Activated CD8-positive, alpha-beta memory T cell treated with anti-CD3 and anti-CD28 coated beads for 24 hours (primary cell): Measurements from ENCODE around the gene UCK1.
"Not testable (repeated sequence)": the region's sequence is repeated elsewhere in the genome, so short reads cannot be mapped to it uniquely, and the experiment has no call there.

Experiments used
- DNase-seq: peaks from one replicate; pipeline ENCODE4 v3.0.0-alpha.2; 2020

UCK1 gene

DNA sequence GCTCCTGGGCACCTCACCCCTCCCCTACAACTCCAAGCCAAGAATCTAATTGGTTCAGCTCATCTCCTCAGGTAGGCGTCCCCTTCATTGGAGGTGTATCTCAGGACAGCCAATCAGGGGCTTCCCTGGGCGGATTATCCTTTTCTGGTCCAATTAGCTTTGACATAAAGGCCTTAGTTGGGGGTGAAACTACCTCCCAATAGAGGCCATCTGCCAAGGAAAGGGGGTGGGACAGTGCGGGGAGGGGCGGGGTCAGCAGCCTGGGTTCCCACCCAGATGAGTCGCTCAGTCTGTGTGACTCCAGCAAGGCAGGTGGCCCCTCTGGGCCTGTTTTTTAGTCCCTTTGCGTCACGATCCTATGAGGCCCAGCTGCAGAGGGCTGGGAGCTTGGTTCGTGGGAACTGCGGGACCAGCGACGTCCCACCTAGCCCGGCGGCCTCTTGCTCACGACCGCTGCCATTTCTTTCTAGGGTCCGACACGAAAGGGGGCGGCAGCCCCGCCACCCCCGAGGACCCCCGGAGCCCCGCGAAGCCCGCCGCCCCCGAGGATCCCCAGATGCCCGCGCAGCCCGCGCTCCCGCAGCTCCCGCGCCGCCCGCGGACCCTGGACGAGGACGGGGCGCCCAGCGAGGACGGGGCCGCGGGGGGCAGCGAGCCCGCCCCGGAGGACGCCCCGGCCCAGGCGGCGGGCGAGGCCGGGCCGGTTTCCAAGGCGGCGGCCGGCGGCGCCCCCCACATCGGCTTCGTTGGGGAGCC is 23.2 kb upstream of the UCK1 start:
- no peak for DNase-seq

- no peak for DNase-seq
Measured at GRCh38 chr9:131552030-131552429, 21.0 kb upstream of the UCK1 start.

DNA sequence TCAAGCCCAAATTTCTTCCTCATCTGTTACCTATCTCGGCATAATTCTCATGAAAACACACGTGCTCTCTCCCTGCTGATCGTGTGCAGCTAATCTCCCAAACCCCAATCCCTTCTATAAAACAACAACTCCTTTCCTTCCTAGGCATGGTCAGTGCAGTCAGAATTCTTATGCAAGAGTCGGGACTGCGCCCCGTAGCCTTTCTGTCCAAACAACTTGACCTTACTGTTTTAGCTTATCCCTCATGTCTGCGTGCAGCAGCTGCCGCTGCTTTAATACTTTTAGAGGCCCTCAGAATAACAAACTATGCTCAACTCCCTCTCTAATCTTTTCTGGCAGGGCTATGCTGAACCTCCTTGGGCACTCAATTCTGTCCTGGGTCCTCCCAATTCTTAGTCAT is 19.4 kb upstream of the UCK1 start:
- DNase-seq: not testable (repeated sequence)

DNA sequence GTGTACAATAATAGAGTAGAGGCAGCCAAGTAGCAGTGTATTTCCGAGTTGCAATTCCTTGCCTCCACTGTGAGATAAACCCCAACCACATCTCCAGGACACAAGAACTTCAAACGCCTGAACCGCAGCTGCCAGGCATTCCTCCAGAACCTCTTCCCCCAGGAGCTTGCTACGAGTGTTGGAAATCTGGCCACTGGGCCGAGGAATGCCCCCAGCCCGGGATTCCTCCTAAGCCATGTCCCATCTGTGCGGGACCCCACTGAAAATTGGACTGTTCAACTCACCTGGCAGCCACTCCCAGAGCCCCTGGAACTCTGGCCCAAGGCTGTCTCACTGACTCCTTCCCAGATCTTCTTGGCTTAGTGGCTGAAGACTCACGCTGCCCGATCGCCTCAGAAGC is 18.1 kb upstream of the UCK1 start:
- not testable (repeated sequence) for DNase-seq

DNA sequence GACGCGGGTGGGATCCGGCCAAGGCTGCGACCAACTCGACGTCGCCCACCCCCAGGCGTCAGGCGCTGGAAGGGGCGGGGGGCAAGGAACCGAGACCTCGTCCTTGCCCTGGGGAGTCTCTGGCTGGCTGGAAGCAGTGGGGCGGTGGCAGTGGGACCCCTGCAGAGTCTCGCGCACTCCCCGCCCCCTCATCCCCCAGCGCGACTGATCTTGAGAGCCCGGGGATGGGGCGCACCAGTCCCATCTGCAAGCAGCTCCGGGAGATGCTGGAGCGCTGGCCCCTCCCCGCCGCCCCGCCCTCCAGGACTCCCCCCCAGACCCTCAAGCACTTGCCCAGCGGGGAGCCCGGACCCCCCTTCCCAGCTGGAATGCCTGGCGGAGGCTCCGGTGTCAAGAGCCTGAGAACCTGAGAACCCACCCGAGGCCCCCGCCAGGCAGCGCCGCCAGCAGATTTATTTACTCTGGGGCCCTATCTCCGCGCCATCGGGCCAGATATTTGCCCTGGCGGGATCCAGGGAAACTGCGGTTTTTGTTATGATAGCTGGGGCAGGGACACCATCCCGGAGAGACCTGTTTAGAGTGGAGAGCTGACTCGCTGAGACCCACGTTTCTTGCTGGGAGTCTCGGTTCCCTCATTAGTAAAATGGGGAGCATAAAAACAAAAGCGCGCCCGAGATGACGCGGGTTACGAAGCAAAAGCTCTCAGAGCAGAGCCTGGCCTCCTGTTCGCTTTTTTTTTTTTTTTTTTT is 15.4 kb upstream of the UCK1 start:
- DNase-seq: no peak

DNA sequence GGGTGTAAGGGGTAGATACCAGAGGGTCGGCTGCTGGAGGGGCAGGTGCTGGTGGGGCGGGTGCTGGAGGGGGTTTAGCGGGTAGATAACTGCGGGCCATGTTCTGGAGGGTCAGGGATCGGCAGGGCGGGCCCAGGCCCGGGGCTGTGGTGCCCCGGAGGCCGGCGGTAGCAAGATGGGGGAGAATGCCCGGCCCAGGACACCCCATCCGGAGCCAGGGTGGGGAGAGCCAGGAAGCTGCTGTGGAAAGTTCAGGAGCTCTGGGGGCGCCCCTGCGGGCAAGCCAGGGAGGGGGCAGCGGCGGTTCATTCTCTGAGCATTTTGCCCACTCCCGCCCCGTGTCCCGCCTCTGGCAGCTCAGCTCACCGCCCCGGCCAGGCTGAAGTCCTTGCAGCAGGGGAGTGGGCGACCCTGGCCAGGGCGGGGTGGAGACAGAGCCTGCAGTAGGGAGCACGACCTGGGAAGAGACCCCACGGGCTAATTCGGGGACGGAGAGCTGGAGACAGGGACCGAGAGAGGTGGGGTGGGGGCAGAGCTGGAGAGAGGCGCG is 14.8 kb upstream of the UCK1 start:
- DNase-seq: no peak

GRCh38 chr9:131545003-131545785 is 14.1 kb upstream of the UCK1 start, which contains the start of gene PRRT1B:
Gene PRRT1B, plus strand, starts transcription at chr9:131545523. Its CDS starts 93 bp downstream, at chr9:131545616.
- DNase-seq: no peak

DNA sequence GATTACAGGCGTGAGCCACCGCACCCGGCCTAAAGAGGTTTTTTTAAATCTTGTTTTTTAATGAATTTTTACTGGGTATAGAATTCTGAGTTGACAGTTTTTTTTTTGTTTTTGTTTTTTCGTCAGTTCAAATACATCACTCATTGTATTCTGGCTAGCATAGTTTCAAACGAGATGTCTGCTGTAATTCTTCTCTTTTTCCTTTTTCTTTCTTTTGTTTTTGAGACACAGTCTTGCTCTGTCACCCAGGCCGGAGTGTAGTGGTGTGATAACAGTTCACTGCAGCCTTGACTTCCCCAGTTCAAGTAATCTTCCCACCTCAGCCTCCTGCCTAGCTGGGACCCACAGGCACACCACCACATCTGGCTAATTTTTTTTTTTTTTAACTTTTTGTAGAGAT is 12.1 kb upstream of the UCK1 start:
- no peak for DNase-seq

DNA sequence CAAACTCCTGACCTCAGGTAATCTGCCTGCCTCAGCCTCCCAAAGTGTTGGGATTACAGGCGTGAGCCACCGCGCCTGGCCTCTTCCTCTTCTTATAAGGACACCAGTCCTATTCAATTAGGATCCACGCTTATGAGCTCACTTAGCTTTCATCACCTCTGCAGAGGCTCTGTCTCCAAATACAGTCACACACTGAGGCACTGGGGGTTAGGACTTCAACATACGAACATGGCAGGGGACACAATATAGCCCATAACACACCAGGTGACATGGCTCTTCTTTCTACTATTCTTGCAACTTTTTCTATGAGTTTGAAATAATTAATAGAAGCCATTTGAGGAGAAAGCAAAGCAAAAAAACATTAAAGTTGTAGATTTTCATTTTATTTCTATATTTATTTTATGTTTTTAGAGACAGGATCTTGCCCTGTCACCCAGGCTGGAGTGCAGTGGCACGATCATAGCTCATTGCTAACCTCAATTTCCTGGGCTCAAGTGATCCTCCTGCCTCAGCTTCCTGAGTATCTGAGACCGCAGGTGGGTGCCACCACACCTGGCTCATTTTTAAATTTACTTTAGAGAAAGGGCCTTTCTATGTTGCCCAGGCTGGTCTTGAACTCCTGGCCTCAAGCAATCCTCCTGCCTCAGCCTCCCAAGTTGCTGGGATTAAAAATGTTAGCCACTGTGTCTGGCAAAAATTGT is 8.3 kb upstream of the UCK1 start:
- no peak for DNase-seq

DNA sequence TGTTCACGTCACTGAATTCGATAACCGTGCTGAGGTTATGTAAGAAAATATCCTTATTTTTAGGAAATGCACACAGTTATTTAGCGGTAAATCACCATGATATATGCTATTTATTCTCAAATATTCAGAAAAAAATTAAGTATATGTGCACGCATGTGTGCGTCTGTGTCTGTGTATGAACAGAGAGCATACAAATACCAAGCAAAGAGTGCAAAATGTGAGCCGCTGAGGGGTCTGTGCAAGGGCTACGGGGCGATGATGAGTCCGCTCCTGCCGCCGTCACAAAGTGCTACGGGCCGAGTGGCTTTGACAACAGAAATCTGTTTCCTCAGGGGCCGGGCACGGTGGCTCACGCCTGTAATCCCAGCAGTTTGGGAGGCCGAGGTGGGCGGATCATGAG is 6.9 kb upstream of the UCK1 start:
- no peak for DNase-seq

GRCh38 chr9:131534721-131535237 is 3.7 kb upstream of the UCK1 start:
- no peak for DNase-seq

DNA sequence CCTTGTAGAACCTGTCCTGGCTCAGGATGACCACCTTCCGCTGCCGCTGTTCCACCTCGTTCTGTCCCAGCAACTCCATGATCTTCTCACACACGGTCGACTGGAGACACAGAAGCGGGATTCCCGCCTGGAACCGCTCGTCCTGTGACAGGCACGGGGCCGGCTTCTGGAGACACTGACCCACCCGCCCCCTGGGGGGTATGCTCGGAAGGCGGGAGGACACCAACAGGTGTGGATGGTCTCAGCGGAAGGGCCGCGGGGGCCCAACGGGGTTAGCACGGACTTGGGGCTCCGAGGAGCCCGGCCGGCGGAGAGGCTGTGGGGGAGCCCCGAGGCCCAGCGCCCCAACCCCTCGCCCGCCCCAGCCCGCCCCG is 530 bp downstream of the UCK1 start:
- no peak for DNase-seq

DNA sequence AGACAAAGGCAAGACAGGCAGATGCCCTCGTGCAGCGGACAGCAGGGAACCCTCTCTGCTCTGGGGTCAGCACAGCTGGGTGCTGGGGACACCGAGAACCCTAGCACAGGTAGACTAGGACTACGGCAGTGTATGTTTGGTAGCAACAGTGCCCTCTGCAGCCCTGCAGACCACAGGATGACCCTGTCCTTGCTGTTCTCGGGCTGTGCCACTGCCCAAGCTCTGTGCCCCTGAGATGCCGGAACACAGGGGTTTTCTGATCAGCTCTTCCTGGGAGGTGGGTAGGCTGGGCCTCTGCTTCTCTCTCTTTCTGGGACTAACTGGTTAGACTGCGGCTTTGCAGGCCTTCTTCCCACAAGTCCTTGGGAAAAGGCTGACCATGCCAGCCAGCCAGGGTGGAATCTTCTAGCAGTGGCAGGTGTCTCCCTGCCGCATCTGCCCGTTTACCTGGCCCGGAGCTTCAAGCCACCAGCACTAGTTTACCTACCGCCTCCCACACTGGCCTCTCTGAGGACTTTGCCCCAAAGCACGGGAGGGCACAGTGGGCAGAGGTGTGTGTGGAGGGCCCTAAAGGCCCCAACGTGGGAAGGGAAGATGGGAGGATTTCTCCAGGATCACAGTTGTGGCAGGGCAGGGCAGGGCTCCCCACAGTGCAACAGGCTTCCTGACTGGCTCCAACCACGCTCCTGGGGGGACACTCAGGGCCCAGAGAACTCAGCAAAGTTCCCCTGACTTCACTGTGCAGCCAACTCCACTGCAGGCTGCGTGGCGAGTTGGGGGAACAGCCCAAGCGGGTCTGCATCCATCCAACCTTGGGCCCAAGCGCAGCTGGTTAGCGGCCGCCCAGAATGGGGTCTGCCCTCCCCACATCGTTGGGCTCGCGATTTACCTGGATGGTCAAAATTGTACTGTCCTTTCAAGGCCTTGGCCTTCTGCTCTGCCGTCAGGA is 1.2 kb downstream of the UCK1 start:
- DNase-seq: no peak

DNA sequence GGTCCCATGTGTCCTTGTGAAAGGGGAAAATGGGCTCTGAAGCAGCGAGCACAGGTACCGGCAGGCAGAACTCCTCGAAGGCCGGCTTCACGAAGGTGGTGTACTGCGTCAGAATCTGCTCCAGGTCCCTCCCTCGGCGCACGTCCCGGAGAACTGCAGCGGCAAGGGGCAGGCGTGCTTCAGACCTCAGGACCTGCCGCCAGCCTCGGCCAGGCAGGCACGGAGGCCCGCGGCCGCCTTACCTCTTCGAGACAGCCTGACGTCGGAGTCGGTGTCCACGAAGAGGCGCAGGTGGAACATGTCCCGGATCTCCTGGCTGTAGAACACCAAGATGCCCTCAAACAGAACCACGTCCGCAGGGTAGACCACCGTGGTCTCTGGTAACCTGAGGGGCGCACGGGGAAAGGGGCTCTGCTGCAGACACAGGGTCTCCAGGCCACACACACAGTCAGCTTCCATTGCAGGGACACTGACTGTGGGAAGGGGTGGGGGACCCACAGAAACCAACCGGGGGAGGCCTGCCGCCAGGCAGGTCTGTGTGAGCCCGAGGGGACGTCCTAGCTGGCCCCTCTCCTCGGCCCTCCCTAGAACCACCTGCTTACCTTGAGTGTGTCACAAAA is 2.1 kb downstream of the UCK1 start:
- no peak for DNase-seq

- no peak for DNase-seq
Measured at GRCh38 chr9:131528186-131528585, 2.9 kb downstream of the UCK1 start.

- DNase-seq: no peak
Measured at GRCh38 chr9:131525643-131526565, 5.2 kb downstream of the UCK1 start.

- no peak for DNase-seq
Measured at GRCh38 chr9:131524665-131525315, 6.3 kb downstream of the UCK1 start.

DNA sequence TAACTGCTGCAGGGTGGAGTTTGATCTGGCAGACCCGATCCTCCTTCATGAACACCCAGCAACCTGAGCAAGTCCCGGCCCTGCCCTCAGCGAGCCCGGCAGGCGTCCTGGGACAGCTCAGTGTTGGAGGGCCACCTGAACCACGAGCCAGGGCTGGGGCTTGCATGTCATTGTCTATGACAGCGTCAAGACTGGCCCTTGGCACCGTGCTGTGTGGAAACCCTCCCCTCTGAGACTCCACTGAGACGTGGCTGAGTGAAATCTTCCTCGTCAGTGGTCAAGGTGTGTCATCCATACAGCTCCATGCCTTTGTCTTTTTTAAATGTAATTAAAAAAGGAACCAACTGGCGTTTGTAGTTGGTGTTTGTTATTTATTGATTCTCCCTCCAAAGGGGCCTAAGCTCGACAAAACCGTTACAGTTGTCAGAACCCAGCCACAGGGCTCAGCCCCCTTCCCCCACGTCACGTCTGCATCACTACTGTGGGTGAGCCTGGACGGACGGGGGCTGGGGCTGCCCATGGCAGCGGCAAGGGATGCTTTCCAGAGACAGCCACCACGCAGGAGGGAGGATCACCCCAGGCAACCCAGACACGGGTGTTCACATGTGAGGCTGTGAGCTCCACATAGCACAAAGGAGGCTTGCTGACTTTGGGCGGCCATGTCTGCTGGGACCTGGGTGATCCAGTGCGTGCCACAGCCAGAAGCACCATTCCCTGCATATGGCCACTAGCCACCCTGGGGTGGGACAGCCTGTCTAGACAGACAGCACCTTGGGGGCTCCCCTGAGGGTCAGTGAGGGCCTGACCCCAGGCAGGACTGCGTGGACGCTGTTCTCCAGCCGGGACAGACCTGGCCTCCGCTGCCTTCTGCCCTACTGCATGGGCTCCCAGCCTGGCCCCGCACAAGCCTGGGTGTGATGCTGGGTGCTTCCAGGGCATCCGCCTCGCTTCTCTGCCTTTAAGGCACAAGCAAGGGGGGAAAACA is 7.3 kb downstream of the UCK1 start:
- DNase-seq: no peak
